SK-N-SH treated with all-trans-retinoic acid at 6 μM for 48 hours (cell line): Measurements from ENCODE around the gene MEPCE.

Source experiments
- ATAC-seq: fragments of 200-7000 bp; cut with Tn5 transposase; 3 replicates; pipeline ENCODE4 v1.9.1; 2020; ENCODE audit warnings: mild to moderate bottlenecking, moderate library complexity
- ARNTL ChIP-seq: fragments of 450-650 bp; formaldehyde crosslinking; IDR thresholded peaks from 2 replicates; pipeline ENCODE4 v1.5.0; 2020; ENCODE audit warnings: low read depth, mild to moderate bottlenecking, moderate library complexity, borderline replicate concordance
- BACH2 ChIP-seq: fragments of 250-450 bp; sonication (Bioruptor Pico); IDR thresholded peaks from 2 replicates; pipeline ENCODE4 v1.9.0; 2021; ENCODE audit warnings: mild to moderate bottlenecking, borderline replicate concordance
- CSDC2 ChIP-seq: fragments of 250-450 bp; sonication (Bioruptor Pico); IDR thresholded peaks from 2 replicates; pipeline ENCODE4 v1.5.0; 2020; ENCODE audit warnings: mild to moderate bottlenecking, moderate library complexity
- ESRRG ChIP-seq: fragments of 250-450 bp; sonication (Bioruptor Pico); IDR thresholded peaks from 2 replicates; pipeline ENCODE4 v1.6.1; 2021; ENCODE audit warnings: mild to moderate bottlenecking
- GLIS3 ChIP-seq: fragments of 250-450 bp; sonication (Bioruptor Pico); IDR thresholded peaks from 2 replicates; pipeline ENCODE4 v1.5.0; 2020; ENCODE audit warnings: mild to moderate bottlenecking, moderate library complexity
- ISL1 ChIP-seq: fragments of 250-450 bp; sonication (Bioruptor Pico); IDR thresholded peaks from 2 replicates; pipeline ENCODE4 v2.1.2; 2022; ENCODE audit warnings: mild to moderate bottlenecking, moderate library complexity
- OSR1 ChIP-seq: fragments of 250-450 bp; sonication (Bioruptor Pico); IDR thresholded peaks from 2 replicates; pipeline ENCODE4 v1.8.0; 2022; ENCODE audit warnings: moderate library complexity, mild to moderate bottlenecking, inconsistent platforms
- POU6F1 ChIP-seq: fragments of 250-450 bp; sonication (Bioruptor Pico); IDR thresholded peaks from 2 replicates; pipeline ENCODE4 v1.8.0; 2021; ENCODE audit warnings: low read depth, mild to moderate bottlenecking, moderate library complexity, borderline replicate concordance
- PPARA ChIP-seq: fragments of 250-450 bp; sonication (Bioruptor Pico); IDR thresholded peaks from 2 replicates; pipeline ENCODE4 v1.5.0; 2020; ENCODE audit warnings: mild to moderate bottlenecking, borderline replicate concordance
- RARB ChIP-seq: fragments of 250-450 bp; sonication (Bioruptor Pico); IDR thresholded peaks from 2 replicates; pipeline ENCODE4 v1.8.0; 2021; ENCODE audit warnings: mild to moderate bottlenecking, moderate library complexity
- SNAI2 ChIP-seq: fragments of 250-450 bp; sonication (Bioruptor Pico); IDR thresholded peaks from 2 replicates; pipeline ENCODE4 v1.5.0; 2020; ENCODE audit warnings: mild to moderate bottlenecking, moderate library complexity
- TCF4 ChIP-seq: fragments of 250-450 bp; sonication (Bioruptor Pico); IDR thresholded peaks from 2 replicates; pipeline ENCODE4 v1.8.0; 2021; ENCODE audit warnings: mild to moderate bottlenecking, moderate library complexity, borderline replicate concordance
- ZC3H10 ChIP-seq: fragments of 250-450 bp; sonication (Bioruptor Pico); IDR thresholded peaks from 2 replicates; pipeline ENCODE4 v1.5.1; 2021; ENCODE audit warnings: mild to moderate bottlenecking, moderate library complexity
- ZFP3 ChIP-seq: fragments of 250-450 bp; sonication (Bioruptor Pico); IDR thresholded peaks from 2 replicates; pipeline ENCODE4 v1.5.0; 2020; ENCODE audit warnings: mild to moderate bottlenecking, moderate library complexity
- ZFP30 ChIP-seq: fragments of 450-650 bp; formaldehyde crosslinking; IDR thresholded peaks from 2 replicates; pipeline ENCODE4 v1.5.0; 2022; ENCODE audit warnings: mild to moderate bottlenecking, moderate library complexity
- ZNF565 ChIP-seq: fragments of 450-650 bp; formaldehyde crosslinking; conservative IDR thresholded peaks from 2 replicates; pipeline ENCODE4 v1.5.0; 2020; ENCODE audit warnings: low read depth, mild to moderate bottlenecking, moderate library complexity
- ZNF70 ChIP-seq: fragments of 450-650 bp; formaldehyde crosslinking; IDR thresholded peaks from 2 replicates; pipeline ENCODE4 v1.5.0; 2020; ENCODE audit warnings: mild to moderate bottlenecking, moderate library complexity
- TF ChIP-seq, protein P1 (sequence below): fragments of 250-450 bp; sonication (Bioruptor Pico); IDR thresholded peaks from 2 replicates; pipeline ENCODE4 v1.5.0; 2020; ENCODE audit warnings: mild to moderate bottlenecking, moderate library complexity
- TF ChIP-seq, protein P2 (sequence below): fragments of 250-450 bp; sonication (Bioruptor Pico); IDR thresholded peaks from 2 replicates; pipeline ENCODE4 v1.8.0; 2020; ENCODE audit warnings: mild to moderate bottlenecking, moderate library complexity, borderline replicate concordance
- TF ChIP-seq, protein P3 (sequence below): fragments of 250-450 bp; sonication (Bioruptor Pico); IDR thresholded peaks from 2 replicates; pipeline ENCODE4 v1.5.1; 2021; ENCODE audit warnings: mild to moderate bottlenecking, moderate library complexity

MEPCE gene

DNA sequence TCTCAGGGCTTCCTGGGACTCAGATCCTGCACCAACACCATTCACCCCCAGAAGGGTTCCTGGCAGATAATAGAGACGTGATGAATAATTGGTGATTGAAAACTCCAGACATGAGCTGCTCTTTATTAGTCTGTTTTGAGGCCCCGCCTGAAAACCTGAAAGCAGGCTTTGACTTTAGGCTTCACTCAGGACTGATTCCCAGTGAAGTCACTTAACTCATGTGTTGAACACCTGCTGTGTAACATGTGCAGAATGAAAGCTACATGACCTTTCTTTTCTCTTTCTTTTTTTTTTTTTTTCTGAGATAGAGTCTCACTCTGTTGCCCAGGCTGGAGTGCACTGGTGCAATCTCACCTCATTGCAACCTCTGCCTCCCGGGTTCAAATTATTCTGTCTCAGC lies 25.6 kb downstream of the MEPCE start:
- TF ChIP-seq ZFP30 (CRISPR knock-in tag) (no peak), ZC3H10 (CRISPR knock-in tag) (no peak), ZNF565 (CRISPR knock-in tag) (no peak), GLIS3 (CRISPR knock-in tag) (no peak), ZFP3 (CRISPR knock-in tag) (no peak), POU6F1 (CRISPR knock-in tag) (no peak)
- TF ChIP-seq, protein P1, sequence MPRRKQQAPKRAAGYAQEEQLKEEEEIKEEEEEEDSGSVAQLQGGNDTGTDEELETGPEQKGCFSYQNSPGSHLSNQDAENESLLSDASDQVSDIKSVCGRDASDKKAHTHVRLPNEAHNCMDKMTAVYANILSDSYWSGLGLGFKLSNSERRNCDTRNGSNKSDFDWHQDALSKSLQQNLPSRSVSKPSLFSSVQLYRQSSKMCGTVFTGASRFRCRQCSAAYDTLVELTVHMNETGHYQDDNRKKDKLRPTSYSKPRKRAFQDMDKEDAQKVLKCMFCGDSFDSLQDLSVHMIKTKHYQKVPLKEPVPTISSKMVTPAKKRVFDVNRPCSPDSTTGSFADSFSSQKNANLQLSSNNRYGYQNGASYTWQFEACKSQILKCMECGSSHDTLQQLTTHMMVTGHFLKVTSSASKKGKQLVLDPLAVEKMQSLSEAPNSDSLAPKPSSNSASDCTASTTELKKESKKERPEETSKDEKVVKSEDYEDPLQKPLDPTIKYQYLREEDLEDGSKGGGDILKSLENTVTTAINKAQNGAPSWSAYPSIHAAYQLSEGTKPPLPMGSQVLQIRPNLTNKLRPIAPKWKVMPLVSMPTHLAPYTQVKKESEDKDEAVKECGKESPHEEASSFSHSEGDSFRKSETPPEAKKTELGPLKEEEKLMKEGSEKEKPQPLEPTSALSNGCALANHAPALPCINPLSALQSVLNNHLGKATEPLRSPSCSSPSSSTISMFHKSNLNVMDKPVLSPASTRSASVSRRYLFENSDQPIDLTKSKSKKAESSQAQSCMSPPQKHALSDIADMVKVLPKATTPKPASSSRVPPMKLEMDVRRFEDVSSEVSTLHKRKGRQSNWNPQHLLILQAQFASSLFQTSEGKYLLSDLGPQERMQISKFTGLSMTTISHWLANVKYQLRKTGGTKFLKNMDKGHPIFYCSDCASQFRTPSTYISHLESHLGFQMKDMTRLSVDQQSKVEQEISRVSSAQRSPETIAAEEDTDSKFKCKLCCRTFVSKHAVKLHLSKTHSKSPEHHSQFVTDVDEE, result no peak
- no peak for ATAC-seq

GRCh38 chr7:100456562-100456961 lies 26.9 kb downstream of the MEPCE start:
- TF ChIP-seq ISL1 (CRISPR knock-in tag), result no peak
- TF ChIP-seq OSR1 (CRISPR knock-in tag), result no peak
- no peak for TF ChIP-seq ZFP30 (CRISPR knock-in tag)
- TF ChIP-seq TCF4, result no peak
- TF ChIP-seq ZC3H10 (CRISPR knock-in tag), result no peak
- TF ChIP-seq CSDC2 (CRISPR knock-in tag), result no peak
- TF ChIP-seq ZNF70 (CRISPR knock-in tag), result no peak
- TF ChIP-seq RARB, result no peak
- no peak for TF ChIP-seq ESRRG (CRISPR knock-in tag)
- no peak for TF ChIP-seq POU6F1 (CRISPR knock-in tag)
- no peak for TF ChIP-seq SNAI2 (CRISPR knock-in tag)
- TF ChIP-seq ZFP3 (CRISPR knock-in tag), result no peak
- TF ChIP-seq, all 23 proteins: peak for 0
- ATAC-seq, result no peak

DNA sequence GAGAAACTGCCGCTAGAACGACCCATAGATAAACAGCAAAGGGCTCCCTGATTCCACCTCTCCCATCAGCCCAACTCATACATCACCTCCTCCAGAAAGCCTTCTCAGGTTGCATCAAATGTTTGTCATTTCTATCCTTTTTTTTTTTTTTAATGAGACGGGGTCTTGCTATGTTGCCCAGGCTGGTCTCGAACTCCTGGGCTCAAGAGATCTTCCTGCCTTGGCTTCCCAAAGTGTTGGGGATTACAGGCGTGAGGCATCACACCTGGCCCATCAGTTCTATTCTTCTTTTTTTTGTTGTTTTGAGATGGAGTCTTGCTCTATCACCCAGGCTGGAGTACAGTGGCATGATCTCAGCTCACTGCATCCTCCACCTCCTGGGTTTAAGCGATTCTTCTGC lies 27.4 kb downstream of the MEPCE start:
- no peak for ATAC-seq
- TF ChIP-seq GLIS3 (CRISPR knock-in tag) (no peak), TCF4 (no peak), PPARA (CRISPR knock-in tag) (no peak), RARB (no peak), ZNF565 (CRISPR knock-in tag) (no peak), ZNF70 (CRISPR knock-in tag) (no peak), CSDC2 (CRISPR knock-in tag) (no peak), ZFP3 (CRISPR knock-in tag) (no peak), ARNTL (CRISPR knock-in tag) (no peak), OSR1 (CRISPR knock-in tag) (no peak), BACH2 (CRISPR knock-in tag) (no peak), SNAI2 (CRISPR knock-in tag) (no peak), ZC3H10 (CRISPR knock-in tag) (no peak), ZFP30 (CRISPR knock-in tag) (no peak)
- TF ChIP-seq, protein P2, sequence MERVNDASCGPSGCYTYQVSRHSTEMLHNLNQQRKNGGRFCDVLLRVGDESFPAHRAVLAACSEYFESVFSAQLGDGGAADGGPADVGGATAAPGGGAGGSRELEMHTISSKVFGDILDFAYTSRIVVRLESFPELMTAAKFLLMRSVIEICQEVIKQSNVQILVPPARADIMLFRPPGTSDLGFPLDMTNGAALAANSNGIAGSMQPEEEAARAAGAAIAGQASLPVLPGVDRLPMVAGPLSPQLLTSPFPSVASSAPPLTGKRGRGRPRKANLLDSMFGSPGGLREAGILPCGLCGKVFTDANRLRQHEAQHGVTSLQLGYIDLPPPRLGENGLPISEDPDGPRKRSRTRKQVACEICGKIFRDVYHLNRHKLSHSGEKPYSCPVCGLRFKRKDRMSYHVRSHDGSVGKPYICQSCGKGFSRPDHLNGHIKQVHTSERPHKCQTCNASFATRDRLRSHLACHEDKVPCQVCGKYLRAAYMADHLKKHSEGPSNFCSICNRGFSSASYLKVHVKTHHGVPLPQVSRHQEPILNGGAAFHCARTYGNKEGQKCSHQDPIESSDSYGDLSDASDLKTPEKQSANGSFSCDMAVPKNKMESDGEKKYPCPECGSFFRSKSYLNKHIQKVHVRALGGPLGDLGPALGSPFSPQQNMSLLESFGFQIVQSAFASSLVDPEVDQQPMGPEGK (CRISPR knock-in tag), result no peak
- TF ChIP-seq, protein P3, sequence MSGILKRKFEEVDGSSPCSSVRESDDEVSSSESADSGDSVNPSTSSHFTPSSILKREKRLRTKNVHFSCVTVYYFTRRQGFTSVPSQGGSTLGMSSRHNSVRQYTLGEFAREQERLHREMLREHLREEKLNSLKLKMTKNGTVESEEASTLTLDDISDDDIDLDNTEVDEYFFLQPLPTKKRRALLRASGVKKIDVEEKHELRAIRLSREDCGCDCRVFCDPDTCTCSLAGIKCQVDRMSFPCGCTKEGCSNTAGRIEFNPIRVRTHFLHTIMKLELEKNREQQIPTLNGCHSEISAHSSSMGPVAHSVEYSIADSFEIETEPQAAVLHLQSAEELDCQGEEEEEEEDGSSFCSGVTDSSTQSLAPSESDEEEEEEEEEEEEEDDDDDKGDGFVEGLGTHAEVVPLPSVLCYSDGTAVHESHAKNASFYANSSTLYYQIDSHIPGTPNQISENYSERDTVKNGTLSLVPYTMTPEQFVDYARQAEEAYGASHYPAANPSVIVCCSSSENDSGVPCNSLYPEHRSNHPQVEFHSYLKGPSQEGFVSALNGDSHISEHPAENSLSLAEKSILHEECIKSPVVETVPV (CRISPR knock-in tag), result no peak
